ENCODE results near the gene MMEL1. TPM values are rescaled to one million over a fixed set of nuclear protein-coding genes. Genes with fewer than 3 reads are reported as not detected.

The MMEL1 gene
- total RNA-seq, 2 experiments from 2014 or later, result 1.5 to 1.6 TPM

DNA sequence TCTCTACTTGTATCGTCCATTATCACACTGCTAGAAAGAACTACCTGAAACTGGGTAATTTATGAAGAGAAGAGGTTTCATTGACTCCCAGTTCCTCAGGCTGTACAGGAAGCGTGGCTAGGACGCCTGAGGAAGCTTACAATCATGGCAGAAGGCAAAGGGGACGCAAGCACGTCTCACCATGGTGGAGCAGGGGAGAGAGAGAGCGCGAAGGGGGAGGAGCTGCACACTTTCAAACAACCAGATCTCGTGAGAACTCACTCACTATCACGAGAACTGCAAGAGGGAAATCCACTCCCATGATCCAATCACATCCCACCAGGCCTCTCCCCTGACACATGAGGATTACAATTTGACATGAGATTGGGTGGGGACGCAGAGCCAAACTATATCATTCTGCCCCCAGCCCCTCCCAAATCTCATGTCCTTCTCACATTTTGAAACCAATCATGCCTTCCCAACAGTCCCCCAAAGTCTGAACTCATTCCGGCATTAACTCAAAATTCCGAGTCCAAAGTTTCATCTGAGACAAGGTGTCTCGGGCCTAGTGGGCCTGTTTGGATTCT, 8.0 kb downstream of the MMEL1 start:
- H3K4me1 Mint-ChIP-seq, result peaks cover 5% of the 10 kb centered on the region
- no peak for DNase-seq
- no peak overlapping the region for H3K4me3 Mint-ChIP-seq
- H3K9me3 Mint-ChIP-seq, result peaks cover 2% of the 10 kb centered on the region
- H3K27ac Mint-ChIP-seq, result no peak overlapping the region
- H3K36me3 Mint-ChIP-seq, result no peaks in the 10 kb centered on the region
- H3K27me3 Mint-ChIP-seq, result peaks cover 33% of the 10 kb centered on the region

DNA sequence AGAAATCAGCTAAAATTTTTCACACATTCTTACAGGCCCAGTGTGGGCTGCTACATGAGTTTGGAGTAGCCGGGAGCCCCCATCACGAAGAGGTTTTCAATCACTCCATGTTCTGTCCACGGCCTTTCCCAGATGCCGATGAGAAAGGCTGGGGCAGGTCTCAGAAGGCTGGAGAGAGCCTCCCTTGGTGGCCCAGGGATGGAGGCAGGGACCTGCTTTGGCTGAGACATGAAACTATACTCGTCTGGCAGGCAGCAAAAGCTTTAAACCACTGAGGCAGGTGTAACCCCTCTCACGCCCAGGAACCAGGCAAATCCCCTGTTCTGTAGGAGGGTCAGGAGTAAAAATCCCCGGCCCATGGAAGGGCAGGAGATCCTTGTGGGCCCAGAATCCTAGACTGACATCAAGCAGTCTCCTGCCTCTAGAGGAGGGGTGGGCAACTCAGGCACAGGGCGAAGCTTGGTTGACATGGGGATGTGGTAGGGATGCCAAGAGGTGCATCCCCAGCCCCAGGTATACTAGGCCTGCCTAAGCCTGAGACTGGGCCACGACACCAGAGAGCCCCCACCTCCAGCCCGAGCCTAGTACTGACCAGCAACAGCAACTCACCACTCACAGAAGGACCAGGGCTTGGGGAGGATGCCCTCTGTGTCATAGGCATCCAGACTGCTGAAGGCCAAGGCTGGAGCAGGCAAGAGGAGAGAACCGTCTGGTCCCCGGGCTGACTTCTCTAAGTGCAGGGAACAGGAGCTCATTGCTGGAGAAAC, 9.1 kb downstream of the MMEL1 start:
- Mint-ChIP-seq H3K27ac (no peak overlapping the region), H3K9me3 (peaks cover 5% of the 10 kb centered on the region), H3K4me1 (peaks cover 5% of the 10 kb centered on the region), H3K27me3 (peaks cover 29% of the 10 kb centered on the region), H3K36me3 (no peaks in the 10 kb centered on the region), H3K4me3 (no peak overlapping the region)
- DNase-seq, result no peak

DNA sequence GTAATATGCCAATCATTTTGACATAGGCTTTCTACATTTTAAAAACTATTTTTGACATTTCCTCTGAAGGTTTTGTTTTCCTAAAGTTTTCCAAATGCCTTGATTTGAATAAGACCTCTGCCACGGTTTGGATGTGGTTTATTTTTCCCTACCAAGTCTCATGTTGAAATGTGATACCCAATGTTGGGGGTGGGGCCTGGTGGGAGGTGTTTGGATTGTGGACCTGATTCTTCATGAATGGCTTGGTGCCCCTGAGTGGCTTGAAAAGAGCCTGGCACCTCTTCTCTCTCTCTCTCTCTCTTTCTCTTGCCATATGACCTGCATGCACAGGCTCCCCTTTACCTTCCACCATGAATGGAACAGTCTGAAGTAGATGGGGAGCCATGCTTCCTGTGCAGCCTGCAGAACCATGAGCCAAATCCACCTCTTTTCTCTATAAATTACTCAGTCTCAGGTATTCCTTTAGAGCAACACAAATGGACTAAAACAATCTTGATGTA, 14.8 kb downstream of the MMEL1 start:
- Mint-ChIP-seq H3K36me3 (peaks cover 2% of the 10 kb centered on the region), H3K27ac (no peak overlapping the region), H3K9me3 (peaks cover 18% of the 10 kb centered on the region), H3K4me3 (no peak overlapping the region), H3K4me1 (peaks cover 4% of the 10 kb centered on the region), H3K27me3 (no peaks in the 10 kb centered on the region)
- no peak for DNase-seq

DNA sequence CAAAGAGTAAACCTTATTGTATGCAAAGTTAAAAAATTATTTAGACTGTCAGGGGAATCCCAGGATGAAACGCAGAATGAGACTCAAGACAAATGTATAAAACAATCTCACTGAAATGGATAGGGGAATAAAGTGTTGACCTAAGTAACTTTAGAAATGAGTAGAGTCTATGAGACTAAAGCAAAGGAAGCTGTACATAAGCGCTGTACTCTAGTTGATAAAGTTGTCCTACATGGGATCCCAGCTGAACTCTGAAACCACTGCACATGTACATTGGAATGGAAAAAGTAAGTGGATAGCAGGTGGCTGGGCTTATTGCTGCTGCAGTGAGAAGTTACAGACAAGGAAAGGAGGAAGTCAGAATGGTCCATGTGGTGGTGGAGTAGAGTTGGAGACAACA, 18.7 kb downstream of the MMEL1 start:
- H3K4me1 Mint-ChIP-seq, result peaks cover 2% of the 10 kb centered on the region
- no peak overlapping the region for H3K27ac Mint-ChIP-seq
- no peak overlapping the region for H3K4me3 Mint-ChIP-seq
- no peak for DNase-seq
- H3K27me3 Mint-ChIP-seq, result no peaks in the 10 kb centered on the region
- peaks cover 2% of the 10 kb centered on the region for H3K36me3 Mint-ChIP-seq
- H3K9me3 Mint-ChIP-seq, result peaks cover 13% of the 10 kb centered on the region

DNA sequence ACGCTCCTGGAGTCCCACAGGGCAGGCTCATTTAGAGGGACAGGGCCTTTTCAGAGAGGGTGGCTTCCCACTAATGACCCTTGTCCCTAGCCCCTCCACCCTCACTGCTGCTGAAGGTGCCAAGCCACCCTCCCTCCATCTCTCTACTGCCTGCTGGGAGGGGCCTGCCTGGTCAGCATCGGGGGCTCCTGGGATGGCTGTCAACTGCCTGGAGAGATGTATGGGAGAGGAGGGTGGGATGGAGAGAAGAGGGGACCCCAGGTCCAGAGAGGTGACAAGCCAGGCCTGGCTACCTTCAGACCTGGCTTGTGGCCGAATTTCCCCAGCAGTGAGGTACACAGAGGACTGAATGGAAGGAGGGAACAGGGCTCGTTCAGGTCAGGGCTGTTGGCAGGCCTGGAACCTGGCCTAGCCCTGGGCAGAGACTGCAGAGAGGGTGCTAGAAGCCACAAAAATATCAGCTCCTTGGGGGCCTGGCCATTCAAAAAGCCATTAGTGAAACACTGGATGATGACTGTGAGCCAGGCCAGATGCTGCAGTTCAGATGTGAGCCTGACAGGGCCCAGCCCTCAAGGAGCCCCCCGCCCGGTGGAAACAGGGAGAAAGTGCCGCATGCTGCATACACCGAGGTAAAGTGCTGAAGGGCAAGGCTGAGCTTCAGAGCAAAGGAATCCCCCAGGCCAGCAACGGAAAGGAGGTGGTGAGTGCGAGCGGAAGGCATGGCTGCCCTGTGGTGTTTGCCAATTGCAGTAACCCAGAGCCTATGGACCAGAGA, 20.0 kb downstream of the MMEL1 start:
- no peak overlapping the region for H3K27ac Mint-ChIP-seq
- no peaks in the 10 kb centered on the region for H3K27me3 Mint-ChIP-seq
- DNase-seq, result no peak
- peaks cover 13% of the 10 kb centered on the region for H3K9me3 Mint-ChIP-seq
- H3K36me3 Mint-ChIP-seq, result peaks cover 2% of the 10 kb centered on the region
- H3K4me3 Mint-ChIP-seq, result no peak overlapping the region
- H3K4me1 Mint-ChIP-seq, result peaks cover 2% of the 10 kb centered on the region

DNA sequence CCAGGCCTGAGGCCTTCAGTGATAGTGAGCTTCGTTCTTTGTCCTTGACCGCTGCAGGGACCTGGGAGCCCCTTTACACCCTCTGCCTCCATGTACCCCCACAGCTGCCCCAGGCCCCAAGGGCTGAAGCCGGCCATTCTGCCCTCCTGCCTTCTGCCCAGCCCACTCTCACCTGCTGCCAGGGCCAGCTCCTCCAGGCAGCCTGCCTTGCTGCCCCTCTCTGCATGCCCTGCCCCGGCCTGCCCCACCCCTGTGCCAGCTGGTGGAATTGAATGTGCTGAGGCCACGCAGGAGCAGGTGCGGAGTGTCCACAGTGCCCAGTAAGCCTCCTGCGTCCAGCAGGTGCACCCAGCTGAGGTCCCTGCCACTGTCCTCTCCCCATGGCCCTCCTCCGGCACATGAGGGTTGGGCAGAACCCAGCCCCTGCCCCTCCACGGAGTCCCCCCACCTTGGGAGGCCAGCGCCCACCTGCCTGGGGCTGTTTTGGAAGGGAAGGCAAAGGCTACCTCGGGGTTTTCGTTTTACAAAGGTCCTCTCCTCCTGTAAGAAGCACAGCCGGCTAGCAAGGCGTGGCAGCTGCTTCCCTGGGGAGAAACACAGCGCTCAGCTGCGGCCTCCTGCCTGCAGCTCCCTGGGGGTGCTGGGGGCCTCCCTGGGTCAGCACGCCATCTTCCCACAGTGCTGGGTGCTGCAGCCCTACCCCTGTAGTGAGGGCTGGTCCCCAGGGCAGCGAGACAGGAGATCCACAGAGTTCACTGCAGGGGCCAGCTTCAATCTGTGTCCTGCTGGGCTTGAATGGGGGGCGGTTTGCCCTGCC, 21.0 kb downstream of the MMEL1 start:
- DNase-seq, result no peak
- H3K4me3 Mint-ChIP-seq, result no peak overlapping the region
- no peaks in the 10 kb centered on the region for H3K27me3 Mint-ChIP-seq
- peaks cover 13% of the 10 kb centered on the region for H3K9me3 Mint-ChIP-seq
- H3K27ac Mint-ChIP-seq, result no peak overlapping the region
- H3K4me1 Mint-ChIP-seq, result peaks cover 2% of the 10 kb centered on the region
- peaks cover 2% of the 10 kb centered on the region for H3K36me3 Mint-ChIP-seq

DNA sequence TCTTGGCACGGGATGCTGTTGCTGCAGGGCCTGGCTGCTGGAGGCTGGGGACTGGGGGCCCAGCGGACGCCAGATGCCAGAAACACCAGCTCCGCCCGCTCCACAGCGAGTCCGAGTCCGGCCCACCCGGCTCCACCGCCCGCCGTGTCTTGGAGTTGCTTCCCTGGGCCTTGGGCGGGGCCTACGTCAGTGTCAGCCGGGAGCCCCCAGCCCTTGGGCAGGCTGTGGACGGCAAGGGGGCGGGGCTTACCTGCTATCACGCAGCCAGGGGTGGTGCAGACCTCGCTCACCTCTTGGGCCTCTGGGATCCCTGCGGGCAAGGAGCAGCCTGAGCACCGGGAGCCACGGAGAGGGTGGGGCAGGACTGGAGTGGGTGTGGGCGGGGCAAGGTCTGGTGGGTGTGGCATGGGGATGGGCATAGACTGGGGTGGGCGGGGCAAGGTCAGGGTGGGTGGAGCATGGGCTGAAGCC, 21.8 kb downstream of the MMEL1 start:
- no peaks in the 10 kb centered on the region for H3K4me1 Mint-ChIP-seq
- no peak overlapping the region for H3K4me3 Mint-ChIP-seq
- no peaks in the 10 kb centered on the region for H3K27me3 Mint-ChIP-seq
- H3K9me3 Mint-ChIP-seq, result peaks cover 9% of the 10 kb centered on the region
- DNase-seq, result no peak
- no peak overlapping the region for H3K27ac Mint-ChIP-seq
- H3K36me3 Mint-ChIP-seq, result peaks cover 2% of the 10 kb centered on the region

DNA sequence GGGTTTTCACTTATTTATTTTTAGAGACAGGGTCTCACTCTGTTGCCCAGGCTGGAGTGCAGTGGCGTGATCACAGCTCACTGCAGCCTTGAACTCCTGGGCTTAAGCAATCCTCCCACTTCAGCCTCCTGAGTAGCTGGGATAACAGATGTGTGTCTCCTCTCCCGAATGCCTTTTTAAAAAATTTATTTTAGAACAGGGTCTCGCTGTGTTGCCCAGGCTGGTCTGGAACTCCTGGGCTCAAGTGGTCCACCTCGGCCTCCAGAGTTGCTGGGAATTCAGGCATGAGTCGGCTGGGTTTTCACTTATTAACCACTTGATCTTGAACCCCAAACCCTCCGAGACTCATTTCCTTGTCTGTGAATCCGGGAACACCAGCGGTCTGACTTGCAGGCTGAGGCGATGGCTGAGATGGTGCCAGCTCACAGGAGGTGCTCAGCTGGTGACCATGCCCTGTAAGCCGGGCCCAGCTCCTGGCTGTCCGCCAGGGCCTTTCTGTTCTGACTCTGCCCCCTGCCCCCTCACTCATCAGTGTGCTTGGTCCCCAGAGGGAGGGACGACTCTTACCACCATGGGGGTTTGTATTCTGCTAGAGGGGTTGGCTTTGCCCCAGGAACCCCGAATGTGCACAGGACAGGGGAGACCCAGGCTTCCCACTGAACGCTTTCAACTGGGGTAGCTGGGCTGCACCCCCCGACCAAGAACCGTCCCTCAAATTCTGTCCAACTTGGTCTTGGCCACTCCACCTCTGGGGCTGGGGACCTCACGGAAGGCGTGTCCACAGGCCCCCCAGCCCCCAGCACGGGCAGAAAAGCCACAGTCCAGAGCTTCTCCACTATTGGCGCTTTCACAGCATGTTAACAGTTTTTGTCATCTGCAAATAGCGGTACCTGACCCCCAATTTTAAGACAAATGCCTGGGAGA, 22.5 kb downstream of the MMEL1 start:
- H3K27me3 Mint-ChIP-seq, result no peaks in the 10 kb centered on the region
- no peak overlapping the region for H3K27ac Mint-ChIP-seq
- H3K4me1 Mint-ChIP-seq, result no peaks in the 10 kb centered on the region
- DNase-seq, result no peak
- H3K36me3 Mint-ChIP-seq, result peaks cover 1% of the 10 kb centered on the region
- H3K4me3 Mint-ChIP-seq, result no peak overlapping the region
- peaks cover 6% of the 10 kb centered on the region for H3K9me3 Mint-ChIP-seq

DNA sequence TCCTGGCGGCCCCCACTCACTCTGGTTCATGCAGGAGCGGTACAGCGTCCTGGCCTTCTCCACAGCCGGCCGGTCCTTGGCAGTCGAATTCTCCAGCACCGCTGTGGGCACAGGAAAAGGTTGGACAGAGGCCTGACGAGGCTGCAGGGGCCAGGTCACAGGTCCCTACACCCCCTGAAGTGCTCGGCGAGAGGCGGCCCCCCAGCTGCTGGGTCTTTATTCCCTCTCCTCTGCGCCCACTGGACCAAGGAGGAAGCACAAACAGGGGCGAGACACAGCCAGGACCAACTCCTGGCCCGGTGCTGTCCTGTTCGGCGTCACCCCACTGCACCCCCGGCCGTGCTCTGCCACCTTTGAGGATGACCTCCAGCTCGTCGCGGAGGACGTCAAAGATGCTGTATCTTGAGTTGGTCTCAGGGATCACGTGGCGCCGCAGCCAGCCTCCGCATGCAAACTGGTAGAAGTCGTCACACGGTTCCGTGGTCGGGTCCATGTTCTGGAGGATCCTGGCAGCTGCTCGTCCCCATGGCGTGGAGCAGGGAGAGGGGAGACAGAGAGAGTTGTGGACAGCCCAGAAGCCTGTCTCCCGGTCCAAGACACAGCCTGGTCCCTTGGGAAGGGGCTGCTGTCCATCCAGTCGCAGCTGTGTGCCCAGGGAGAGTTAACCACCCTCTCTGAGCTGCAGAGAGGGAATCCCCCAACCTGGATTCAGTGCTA, 23.3 kb downstream of the MMEL1 start:
- no peak for DNase-seq
- Mint-ChIP-seq H3K4me1 (no peaks in the 10 kb centered on the region), H3K27me3 (no peaks in the 10 kb centered on the region), H3K9me3 (peaks cover 4% of the 10 kb centered on the region), H3K36me3 (no peaks in the 10 kb centered on the region), H3K4me3 (no peak overlapping the region), H3K27ac (no peak overlapping the region)

DNA sequence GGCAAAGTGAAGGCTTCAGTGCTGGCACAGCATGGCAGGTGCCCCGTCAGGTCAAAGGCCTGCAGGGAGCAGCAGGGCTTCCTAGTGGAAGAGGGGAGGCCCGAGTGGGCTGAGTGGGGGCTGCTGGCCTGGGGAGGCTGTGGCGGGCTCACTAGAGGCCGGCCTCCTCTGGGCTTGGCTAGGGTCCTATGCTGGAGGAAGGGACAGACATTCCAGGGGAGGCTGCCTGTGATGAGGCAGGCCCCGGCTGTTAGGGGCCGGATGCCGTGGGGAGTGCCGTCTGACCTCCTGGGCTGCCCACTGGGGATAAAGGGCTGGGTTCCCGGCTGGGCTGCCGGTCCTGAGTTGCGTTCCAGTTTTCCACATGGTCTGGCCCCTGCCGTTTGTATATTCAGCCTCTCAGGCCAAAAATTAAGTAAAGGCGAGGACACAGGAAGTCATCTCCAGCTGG, 25.1 kb downstream of the MMEL1 start:
- Mint-ChIP-seq H3K36me3 (no peaks in the 10 kb centered on the region), H3K27ac (no peak overlapping the region), H3K27me3 (no peaks in the 10 kb centered on the region), H3K4me3 (no peak overlapping the region), H3K9me3 (no peaks in the 10 kb centered on the region), H3K4me1 (no peaks in the 10 kb centered on the region)
- no peak for DNase-seq

DNA sequence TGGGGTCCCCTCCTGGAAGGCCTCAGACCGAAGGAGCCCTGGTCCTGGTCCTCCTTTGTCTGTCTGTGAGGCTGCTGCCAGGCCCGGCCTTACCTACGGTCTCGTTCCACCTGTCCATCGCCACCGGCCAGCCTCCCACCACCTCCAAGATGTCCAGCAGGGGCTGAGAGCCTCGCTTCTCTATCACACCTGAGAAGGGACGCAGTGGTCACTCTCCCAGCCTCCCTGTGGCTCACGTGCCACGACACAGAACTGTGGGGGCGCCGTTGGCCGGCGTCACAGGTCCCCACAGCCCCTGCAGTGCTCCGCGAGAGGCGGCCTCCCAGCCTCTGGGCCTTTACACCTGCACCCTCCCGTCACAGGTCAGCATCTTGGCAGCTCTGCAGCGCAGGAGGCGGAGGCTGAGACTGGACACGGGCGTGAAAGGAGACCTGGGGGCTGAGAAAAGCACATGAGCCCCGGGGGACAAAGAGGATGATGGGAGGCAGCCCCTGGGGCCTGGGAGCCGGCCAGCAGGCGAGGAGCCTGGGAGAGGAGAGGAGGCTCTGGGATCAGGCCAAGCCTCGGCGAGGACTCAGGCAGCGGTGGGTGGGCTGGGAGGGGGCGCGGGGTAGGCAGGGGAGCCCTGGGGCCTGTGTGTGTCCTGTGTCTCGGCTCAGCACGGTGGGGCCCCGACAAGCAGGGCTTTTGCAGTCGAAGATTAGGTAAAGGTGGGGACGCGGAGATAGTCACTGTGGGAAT, 25.8 kb downstream of the MMEL1 start:
- H3K9me3 Mint-ChIP-seq, result no peaks in the 10 kb centered on the region
- no peak overlapping the region for H3K27ac Mint-ChIP-seq
- no peak for DNase-seq
- no peaks in the 10 kb centered on the region for H3K36me3 Mint-ChIP-seq
- H3K4me3 Mint-ChIP-seq, result no peak overlapping the region
- no peaks in the 10 kb centered on the region for H3K27me3 Mint-ChIP-seq
- no peaks in the 10 kb centered on the region for H3K4me1 Mint-ChIP-seq

DNA sequence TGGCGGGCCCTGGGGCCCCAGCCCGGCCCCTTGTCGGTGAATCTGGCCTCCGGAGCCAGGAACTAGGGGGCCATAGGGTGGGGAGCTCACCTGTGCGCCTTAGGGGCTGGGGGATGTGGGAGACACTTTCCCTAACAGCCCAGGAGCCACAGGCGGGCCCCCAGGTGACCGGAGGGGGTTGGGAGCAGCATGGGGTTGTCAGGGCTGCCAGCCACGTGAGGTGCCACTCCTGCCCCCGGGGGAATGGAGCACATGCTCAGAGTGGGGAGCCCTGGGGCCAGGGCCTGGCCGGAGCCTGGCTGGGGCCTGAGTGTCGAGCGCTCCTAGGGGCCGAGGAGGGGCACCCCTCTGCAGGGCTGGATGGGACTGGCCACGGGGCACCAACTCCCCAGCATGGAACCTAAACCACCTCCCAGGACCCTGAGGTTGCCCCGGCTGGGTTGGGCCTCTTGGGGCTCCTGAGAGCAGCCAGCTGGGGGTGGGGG, 26.4 kb downstream of the MMEL1 start:
- no peak for DNase-seq
- no peaks in the 10 kb centered on the region for H3K9me3 Mint-ChIP-seq
- H3K27me3 Mint-ChIP-seq, result no peaks in the 10 kb centered on the region
- H3K4me1 Mint-ChIP-seq, result no peaks in the 10 kb centered on the region
- no peak overlapping the region for H3K4me3 Mint-ChIP-seq
- H3K36me3 Mint-ChIP-seq, result no peaks in the 10 kb centered on the region
- no peak overlapping the region for H3K27ac Mint-ChIP-seq

All from activated naive CD8-positive, alpha-beta T cell treated with anti-CD3 and anti-CD28 coated beads for 36 hours (primary cell).